Activated CD4-positive, alpha-beta T cell treated with anti-CD3 and anti-CD28 coated beads, Interleukin-2, amount 50 U/mL, for 24 hours (primary cell): ENCODE measurements around the gene PLAGL2.
"Not testable (repeated sequence)": the region's sequence is repeated elsewhere in the genome, so short reads cannot be mapped to it uniquely, and the experiment has no call there.

Source experiments
- DNase-seq, 2 donors: peaks; one replicate each; pipeline ENCODE4 v3.0.0-alpha.2; 2020; ENCODE audit warnings: low read depth in 1 of 2, low spot score in 1 of 2

The PLAGL2 gene

GRCh38 chr20:32207626-32208498 lies at the start of gene PLAGL2, which contains the start of gene POFUT1:
Gene PLAGL2 (minus strand): TSS chr20:32207743. CDS start chr20:32202178, 5,565 bp downstream.
Gene POFUT1 (plus strand): TSS chr20:32207880. CDS start chr20:32207942, 62 bp downstream.
- peak; percentile 81 to 83 for DNase-seq

- peak; percentile 68 to 82 for DNase-seq
These were observed 44.6 kb upstream of the PLAGL2 start for GRCh38 chr20:32252189-32252588.

GRCh38 chr20:32251470-32251869 lies 43.9 kb upstream of the PLAGL2 start:
- no peak for DNase-seq

GRCh38 chr20:32249030-32249738 lies 41.6 kb upstream of the PLAGL2 start:
- DNase-seq = peak in 1 of 2 donors; percentile 40

GRCh38 chr20:32248043-32248442 lies 40.5 kb upstream of the PLAGL2 start:
- DNase-seq = no peak

- DNase-seq = not testable (repeated sequence)
These were observed 38.7 kb upstream of the PLAGL2 start for GRCh38 chr20:32246208-32246607.

GRCh38 chr20:32244959-32245358 lies 37.4 kb upstream of the PLAGL2 start:
- DNase-seq = no peak

GRCh38 chr20:32244150-32244823 lies 36.7 kb upstream of the PLAGL2 start:
- DNase-seq = no peak

- DNase-seq = no peak
These were observed 34.3 kb upstream of the PLAGL2 start for GRCh38 chr20:32241807-32242206.

GRCh38 chr20:32240205-32240604 lies 32.7 kb upstream of the PLAGL2 start:
- no peak for DNase-seq

GRCh38 chr20:32238483-32239425 lies 31.2 kb upstream of the PLAGL2 start:
- no peak for DNase-seq

- no peak for DNase-seq
These were observed 29.9 kb upstream of the PLAGL2 start for GRCh38 chr20:32237419-32237818.

- DNase-seq = no peak
These were observed 29.3 kb upstream of the PLAGL2 start for GRCh38 chr20:32236819-32237218.

GRCh38 chr20:32236048-32236533 lies 28.5 kb upstream of the PLAGL2 start:
- DNase-seq = no peak

GRCh38 chr20:32235331-32236047 lies 27.9 kb upstream of the PLAGL2 start:
- no peak for DNase-seq

GRCh38 chr20:32234135-32234808 lies 26.7 kb upstream of the PLAGL2 start:
- DNase-seq = no peak

- no peak for DNase-seq
These were observed 25.7 kb upstream of the PLAGL2 start for GRCh38 chr20:32233286-32233685.

GRCh38 chr20:32232326-32232886 lies 24.9 kb upstream of the PLAGL2 start:
- DNase-seq = peak in 1 of 2 donors; percentile 33

GRCh38 chr20:32231847-32232246 lies 24.3 kb upstream of the PLAGL2 start:
- peak in 1 of 2 donors; percentile 21 for DNase-seq
